ENCODE results near the gene WNT4. TPM values are rescaled to one million over a fixed set of nuclear protein-coding genes. Genes with fewer than 3 reads are reported as not detected.

The WNT4 gene
- total RNA-seq, 1 donor from 2014 or later = 2.8 TPM

DNA sequence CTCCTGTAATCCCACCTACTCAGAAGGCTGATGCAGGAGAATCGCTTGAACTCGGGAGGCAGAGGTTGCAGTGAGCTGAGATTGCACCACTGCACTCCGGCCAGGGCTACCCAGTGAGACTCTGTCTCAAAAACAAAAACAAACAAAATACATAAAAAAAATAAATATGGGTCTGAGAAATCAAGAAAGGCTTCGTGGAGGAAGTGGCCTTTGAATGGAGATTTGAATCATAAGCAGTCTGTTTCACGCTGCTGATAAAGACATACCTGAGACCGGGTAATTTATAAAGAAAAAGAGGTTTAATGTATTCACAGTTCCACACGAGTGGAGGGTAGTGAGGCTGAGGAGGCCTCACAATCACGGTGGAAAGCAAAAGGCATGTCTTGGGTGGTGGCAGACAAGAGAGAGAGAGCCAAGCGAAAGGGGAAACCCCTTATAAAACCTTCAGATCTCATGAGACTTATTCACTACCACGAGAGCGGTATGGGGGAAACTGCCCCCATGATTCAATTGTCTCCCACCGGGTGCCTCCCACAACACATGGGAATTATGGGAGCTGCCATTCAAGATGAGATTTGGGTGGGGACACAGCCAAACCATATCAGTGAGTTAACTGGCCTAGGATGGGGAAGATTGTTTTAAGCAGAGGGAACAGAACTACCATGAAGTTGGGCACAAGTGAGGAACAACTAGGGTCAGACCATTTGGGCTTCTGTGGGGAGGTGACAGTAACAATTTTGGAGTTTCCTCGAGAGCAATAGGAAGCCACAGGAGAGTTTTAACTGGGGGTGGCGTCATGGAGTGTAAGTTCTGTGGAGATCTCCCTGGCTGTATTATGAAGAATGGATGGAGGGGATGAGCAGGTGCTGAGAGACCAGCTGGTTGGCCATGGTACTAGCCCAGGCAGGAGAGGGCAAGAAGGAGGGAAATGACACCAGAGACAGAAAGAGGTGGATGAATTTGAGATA is 22.2 kb upstream of the WNT4 start:
- no peak for DNase-seq (ENCODE audit: low read depth)

DNA sequence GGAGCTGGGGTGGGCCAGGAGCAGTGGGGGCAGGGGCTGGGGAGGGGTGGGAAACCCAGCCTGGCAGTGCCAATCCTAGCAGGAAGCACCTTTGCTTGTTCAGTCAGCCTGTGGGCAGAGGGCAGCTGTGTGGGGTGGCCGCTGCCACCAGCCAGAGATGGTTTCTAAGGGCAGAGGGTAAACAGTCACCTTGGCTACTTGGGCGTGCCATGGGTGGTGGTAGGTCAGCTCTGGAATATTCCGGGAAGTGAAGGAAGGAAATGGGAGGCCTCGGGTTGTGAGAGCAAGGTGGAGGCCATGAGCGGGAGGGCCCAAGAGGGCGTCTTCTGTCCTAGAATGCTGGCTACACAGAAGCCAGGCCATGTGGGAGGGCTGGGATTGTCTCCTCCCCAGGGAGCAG is 20.7 kb upstream of the WNT4 start:
- no peak for DNase-seq (ENCODE audit: low read depth)

DNA sequence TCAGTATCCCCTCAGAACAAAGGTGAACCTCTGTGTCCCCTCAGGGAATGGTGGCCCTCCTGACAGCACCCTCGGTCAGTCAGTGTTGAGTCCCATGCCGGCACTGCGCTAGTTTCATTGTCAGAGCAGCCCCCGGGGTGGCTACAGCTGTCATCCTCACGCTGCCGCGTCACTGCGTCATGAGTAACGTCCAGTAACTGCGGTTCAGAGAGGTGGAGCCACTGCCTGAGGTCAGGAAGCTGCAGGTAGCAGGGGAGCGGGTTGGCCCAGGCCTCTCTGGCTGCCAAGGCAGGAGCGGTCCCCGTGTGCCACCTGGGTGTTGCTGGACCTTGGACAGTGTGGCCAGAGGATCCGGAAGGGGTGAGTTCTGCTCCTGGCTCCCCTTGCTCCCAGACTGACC is 20.2 kb upstream of the WNT4 start:
- DNase-seq (ENCODE audit: low read depth) = no peak

DNA sequence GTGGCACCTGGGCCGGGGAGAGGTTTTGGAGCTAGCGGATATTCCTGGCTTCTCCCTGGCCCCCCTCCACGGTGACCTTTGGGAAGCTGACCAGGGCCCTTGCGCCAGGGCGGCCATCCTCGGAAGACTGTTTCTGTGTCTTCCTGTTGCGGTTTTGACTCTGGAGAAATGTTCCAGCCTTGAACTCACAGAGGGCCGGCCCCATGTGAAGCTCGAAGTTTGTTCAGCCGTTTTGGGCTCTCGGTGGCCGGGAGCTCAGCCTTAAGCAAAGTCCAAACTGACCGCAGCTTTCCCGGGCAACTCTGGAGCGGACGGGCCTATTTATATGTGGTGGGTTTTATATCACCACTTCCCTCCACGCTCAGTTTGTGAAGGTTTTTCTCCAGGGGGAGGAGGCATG is 17.0 kb upstream of the WNT4 start:
- DNase-seq (ENCODE audit: low read depth) = no peak

DNA sequence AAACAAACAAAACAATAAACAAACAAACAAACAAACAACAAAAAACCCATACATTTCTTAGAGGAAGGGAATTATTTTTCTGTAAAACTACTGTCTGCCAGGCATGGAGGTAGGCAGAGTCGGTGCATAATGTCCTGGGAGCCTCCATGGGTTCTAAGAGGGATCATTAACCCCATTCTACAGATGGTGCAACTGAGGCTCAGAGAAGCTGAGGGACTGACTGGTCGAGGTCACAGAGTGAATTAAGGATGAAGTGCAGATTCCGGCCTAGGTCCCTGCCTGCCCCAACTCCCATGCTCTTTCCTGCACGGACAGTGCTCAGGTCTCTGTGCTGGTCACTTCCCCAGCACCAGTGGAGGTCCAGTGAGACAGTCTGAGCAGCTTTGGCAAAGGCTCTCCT is 15.8 kb upstream of the WNT4 start:
- no peak for DNase-seq (ENCODE audit: low read depth)

DNA sequence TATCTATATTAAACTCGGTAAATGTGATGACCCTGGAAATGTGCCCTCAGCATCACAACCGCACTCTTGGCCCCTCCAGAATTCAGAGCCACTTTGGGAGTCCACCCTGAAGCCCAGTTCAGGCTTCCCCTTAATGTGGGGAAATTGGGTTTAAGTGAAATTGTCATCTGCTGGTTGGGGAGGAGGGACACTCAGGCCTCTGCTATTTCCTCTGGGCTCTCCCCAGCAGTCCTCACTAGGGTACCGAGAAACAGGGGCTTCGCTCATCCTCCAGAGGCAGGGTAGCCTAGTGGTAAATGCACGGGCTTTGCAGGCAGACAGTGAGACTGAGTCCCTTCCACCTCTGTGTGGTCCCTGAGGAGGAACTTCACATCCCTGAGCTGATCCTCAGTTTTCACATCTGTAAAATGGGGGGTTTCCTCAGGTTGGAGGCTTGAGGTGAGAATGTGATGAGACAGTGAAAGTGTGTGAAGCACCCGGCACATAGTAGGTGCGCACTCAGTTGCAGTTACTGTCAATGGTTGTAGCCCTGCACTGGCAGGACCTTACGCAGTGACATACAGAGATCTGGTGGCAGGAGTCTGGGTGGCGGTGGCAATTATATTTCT is 14.6 kb upstream of the WNT4 start:
- DNase-seq (ENCODE audit: low read depth) = no peak

DNA sequence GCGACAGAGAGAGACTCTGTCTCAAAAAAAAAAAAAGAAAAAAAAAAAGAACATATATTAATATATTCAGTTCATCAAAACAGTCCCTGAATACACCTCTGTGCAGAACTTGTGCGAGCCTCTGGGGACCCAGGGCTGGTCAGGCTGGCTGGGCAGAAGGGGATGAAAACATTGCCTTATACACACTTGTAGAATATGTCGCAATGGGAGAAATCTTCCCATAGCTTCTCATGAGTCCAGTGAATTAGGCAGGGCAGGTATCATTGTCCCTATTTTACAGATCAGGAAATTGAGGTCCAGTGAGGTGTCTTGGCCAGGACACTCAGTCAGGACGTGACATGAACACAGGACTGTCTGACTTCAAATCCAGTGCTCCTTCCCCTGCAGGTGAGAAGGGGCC is 12.6 kb upstream of the WNT4 start:
- DNase-seq (ENCODE audit: low read depth) = no peak

DNA sequence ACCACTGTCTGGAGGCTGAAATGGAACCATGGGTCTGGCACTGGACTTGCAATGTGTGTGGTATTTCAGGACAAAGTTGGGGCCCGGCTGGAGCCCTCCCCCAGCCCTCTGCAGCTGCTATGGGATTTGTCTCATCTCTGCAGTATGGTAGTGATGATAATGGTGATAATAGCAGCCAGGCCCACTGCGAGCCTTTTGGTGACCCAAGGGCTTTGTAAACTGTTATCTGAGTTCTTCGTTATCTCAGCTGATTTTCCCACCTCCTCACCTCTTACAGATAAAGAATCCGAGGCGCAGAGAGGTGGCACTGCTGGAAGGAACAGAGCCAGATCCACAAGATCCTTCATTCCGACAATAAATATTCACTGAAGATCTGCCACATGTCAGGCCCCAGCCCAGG is 11.7 kb upstream of the WNT4 start:
- no peak for DNase-seq (ENCODE audit: low read depth)

DNA sequence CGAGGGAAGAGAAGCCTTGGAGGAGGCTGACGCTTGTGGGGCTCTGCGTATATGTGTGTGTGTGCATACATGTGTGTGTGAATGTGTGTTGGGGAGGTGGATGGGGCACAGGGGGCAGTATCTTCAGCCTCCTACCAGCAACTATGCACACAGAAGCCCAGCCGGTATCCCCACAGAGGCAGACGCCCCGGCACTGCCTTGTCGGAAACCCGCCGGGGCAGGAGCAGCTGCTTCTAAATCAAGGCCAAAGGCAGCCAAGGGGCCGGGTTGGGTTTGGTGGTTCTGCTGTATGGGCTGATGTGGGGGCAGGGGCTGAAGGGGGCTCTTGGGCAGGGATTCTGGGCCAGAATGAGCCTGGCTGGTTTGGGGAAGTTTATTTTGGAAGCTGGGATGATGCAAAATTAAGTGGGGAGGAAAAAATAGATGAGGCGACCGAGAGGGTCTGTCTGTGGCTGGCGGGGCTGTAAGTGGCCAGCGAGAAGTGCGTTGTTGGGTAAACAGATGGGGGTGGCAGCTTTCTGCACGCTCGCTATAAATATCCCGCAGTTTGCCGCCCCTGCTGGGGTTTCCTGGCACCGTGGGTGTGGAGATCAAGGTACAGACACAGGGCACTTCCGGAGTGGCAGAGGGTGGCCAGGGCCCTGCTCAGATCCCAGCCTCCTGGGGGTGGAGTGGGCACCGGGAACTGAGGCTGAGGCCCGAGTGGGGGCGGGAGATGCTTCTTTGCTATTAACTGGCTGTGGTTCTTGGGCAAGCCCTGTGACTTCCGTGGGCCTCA is 11.0 kb upstream of the WNT4 start:
- no peak for DNase-seq (ENCODE audit: low read depth)

DNA sequence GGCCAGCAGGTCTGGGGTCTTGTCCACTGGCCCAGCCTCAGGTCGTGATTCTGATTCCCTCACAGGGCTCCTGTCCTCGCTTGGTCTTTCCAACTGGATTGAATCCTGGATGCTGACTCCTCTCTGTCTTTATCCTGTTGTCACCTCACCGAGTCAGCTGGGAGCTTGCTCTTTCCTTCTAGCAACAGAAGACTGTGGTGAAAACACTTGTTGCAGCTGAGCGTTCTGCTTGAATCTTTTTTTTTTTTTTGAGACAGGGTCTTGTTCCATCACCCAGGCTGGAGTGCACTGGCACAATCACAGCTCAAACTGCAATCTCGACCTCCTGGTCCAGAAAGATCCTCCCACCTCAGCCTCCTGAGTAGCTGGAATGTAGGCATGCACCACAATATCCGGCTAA is 8.0 kb upstream of the WNT4 start:
- no peak for DNase-seq (ENCODE audit: low read depth)

DNA sequence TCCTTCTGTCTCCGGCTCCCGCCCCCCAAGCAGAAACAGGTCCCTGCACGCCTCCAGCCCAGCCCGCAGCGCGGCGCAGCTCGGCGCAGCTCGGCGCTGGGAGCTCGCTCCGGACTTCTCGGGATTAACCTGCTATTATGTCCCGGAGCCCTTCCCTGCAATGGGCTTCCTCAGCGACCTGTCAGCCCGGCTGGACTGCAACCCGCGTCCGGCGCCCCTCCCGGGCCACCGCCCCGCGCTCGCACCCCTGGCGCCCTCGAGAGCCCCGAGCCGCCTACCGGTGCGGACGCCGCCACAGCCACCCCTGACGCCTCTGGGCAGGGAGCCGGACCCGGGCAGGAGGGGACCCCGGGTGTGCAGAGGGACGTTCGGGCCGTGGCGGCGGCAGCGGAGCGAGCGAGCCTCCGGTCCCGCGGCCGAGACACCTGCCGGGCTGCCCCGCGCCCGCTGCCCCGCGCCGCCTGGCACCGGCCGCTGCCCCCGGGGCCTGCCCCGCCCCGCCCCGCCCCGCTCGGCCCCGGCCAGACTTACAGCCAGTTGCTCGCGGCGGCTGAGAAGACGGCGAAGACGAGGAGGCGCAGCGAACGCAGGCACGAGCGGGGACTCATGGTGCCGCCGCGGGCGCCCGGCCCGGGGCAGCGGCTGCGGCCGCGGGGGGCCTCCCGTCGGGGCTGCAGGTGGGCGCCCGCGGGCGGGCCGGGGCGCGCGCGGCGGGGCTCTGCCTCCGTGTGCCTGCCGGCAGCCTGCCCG is 407 bp downstream of the WNT4 start:
- peak; percentile 37 for DNase-seq (ENCODE audit: low read depth)

DNA sequence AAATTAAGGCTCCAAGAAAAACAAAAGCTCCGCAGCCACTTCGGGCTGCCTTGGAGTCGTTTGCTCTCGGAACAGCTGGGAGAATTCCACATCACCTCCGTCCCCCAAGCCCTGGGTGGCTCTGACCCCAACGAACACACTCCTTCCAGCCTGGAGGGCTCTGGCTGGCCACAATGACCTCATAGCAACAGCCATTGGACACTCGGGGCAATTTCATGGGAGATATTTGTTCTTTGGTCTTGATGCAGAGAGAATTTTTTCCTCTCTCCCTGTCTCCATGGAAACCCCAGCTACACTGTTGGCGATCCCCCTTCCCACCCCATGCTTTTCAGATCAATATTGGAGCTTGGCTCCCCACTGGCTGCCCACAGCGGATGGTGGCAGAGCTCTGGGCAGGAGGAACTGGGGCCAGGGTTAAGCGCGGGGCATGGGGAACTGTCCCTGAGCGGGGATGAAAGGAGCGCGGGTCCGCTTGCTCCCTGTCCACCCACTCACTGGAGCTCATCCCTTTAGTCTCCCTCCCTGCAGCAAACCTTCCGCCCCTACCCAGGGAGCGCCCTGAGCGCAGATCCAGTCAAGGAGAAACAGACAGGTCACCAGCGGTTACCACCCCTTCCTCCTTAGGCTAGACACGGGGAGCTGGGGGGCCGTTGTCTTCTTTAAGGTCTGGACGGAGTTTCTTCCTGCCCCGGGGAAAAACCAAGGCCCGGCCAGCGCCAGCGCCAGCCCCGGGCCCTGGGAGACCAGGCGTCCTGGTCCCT is 1.2 kb downstream of the WNT4 start:
- DNase-seq (ENCODE audit: low read depth) = peak; percentile 56

DNA sequence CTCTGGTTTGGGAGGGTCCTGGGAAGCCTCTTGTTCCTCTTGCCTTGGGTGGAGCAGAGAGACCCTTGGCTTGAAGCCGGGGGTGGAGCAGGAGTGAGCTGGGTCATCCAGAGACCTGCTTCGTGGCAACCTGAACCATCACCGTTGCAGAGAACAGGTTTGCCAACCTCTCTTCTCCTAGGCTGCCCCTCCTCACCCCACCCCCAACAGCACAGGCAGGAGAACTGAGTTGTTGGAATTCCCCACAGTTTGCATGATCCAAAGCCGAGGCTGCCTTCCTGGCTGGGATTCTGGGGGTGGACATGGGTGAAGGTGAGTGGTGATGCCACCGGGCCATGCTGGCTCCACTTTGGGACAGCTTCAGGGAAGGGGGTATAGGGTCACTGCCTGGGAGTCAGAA is 2.2 kb downstream of the WNT4 start:
- DNase-seq (ENCODE audit: low read depth) = no peak

DNA sequence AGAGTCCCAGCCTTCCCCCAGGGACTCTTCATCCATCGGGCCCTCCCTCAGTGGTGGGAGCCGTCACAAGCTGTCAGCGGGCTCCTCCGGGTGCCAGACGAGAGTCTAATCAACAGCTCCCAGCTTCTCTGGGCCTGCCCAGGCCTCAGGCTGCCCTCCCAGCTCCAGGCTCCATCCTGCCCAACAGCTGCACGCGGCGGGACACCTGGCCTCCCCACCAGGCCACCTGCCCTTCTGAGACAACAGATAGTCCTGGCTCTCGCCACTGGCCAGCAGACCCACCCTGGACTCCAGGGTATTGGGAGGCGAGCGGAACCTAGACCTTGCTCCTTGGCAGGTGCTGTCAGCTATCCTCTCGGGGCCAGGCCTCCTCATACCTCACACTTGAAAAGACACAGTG is 3.1 kb downstream of the WNT4 start:
- DNase-seq (ENCODE audit: low read depth) = peak; percentile 34

DNA sequence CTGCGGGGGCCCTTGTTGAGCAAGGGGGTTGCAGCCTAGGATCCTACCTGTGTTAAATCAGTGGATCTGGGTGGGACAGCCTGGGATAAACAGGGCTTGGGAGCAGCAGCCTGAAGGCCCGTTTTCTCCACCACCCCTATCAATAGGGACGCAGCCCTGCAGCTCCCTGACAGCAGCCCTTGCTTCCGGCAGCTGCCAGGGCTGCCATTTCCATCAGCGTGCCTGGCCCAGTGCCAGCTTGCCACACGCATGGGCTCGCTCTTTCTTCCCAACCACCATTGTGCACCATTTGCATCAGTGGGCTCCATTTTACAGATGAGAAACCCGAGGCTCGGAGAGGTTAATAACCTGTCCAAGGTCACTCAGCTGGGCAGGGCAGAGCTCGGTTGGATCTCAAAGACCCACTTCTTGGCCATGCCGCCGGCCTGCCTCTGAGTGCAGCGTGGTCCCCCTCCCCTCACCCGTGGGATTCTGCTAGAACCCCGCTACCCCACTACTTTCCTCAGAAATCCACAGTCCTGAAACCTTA is 3.8 kb downstream of the WNT4 start:
- no peak for DNase-seq (ENCODE audit: low read depth)

DNA sequence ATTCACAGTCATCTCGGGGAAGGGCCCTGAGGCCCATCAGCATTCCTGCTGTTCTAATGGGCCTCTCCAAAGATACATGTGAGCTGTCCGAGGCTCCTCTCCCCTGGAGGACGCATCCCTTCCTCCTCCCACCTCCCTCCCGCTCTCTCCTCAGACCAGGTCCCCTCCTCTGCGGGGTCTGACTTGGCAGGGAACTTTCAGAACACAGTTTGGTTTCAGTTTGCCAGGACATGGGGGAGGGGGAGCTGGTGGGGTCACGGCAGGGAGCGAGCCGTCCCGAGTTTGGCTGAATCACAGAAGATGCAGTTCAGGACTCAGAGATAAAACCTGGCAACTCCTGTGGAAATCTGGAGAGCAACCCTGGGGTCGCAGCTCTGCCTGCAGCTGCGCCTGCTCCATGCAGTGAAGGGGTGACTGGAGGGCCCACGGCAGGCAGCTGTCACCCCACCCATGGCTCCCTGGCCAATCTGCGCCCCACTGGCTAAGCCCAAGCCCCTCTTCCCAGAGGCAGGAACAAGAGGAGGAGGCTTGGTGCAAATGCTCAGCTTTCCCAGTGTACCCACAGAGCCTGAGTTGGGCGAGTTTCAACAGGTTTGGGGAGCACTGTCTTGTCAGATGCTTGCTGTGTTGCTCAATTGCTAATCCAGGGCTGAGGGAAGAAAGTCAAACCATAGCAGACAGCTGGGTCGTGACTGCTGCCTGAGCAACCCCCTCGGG is 5.7 kb downstream of the WNT4 start:
- DNase-seq (ENCODE audit: low read depth) = peak; percentile 76

DNA sequence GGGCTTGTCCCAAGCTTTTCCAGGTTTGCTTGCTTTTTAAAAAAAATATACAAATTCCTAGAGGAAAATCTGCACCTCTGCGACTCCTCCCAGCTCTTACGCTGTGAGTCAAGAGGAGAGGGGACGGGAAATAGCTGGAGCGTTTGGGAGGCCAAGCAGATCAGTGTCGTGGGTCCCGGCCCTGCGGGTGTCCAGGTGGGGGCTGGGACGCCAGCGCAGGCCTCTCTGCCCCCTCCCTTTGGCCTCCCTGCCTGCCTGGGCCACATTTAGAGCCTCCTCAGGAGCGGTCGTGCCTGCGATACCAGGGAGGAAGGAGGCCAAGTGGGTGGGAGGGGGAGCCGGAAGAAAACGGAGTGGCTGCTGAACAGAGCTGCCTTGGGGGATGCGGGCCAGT is 9.0 kb downstream of the WNT4 start:
- DNase-seq (ENCODE audit: low read depth) = peak; percentile 58

DNA sequence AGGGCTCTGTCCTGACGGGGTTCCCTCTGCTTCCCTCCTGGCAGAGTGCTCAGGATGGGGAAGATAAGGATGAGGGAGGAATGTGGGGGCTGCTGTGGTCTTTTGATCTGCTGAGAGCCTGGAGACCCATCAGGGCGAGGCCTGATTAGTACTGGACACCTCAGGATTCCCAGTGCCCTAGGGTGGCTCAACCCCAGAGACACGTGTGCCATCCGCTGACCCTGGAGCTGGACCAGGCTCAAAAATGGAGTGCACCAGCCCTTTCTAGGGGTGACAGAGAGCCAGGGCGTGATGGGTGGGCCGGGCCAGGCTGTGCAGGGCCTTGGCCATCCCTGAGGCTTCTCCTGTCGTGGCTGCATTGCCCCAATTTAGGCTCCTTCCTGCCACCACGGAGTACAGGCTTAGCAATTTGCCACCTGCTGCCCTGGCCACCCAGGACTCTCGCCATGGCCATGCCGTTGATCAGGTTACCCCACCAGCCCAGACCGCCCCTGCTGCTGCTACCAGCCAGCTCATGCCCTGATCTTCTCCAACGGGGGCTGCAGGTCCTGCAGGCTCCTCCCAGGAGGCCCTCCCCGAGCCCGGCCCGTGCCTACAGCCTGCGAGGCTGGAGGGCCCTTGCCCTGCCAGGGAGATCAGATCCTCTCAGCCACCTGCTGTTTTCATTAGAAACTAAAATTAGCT is 9.5 kb downstream of the WNT4 start:
- DNase-seq (ENCODE audit: low read depth) = peak; percentile 90
